Measurements from ENCODE around the gene MIEN1.
"Not testable (repeated sequence)": the region's sequence is repeated elsewhere in the genome, so short reads cannot be mapped to it uniquely, and the experiment has no call there.

The MIEN1 gene

GRCh38 chr17:39716073-39716818 lies 14.1 kb downstream of the MIEN1 start:
- no peaks in the 10 kb centered on the region for H3K9me3 ChIP-seq (ENCODE audit: control insufficient read depth in 2 of 2, low read length in 2 of 2)
- peaks cover 32 to 56% of the 10 kb centered on the region in 2 donors for H3K36me3 ChIP-seq (ENCODE audit: control insufficient read depth in 2 of 2, insufficient read depth in 2 of 2, low read length in 2 of 2)
- peak overlapping the region in 1 of 2 donors; percentile 27 for H3K4me3 ChIP-seq (ENCODE audit: low read length in 2 of 2)
- no peaks in the 10 kb centered on the region for H3K27me3 ChIP-seq (ENCODE audit: control insufficient read depth in 2 of 2, insufficient read depth in 2 of 2, low read length in 2 of 2)
- peak overlapping the region; percentile 87 to 92 for H3K27ac ChIP-seq (ENCODE audit: low read depth in 2 of 2, low read length in 2 of 2)
- peaks cover 25 to 26% of the 10 kb centered on the region in 2 donors for H3K4me1 ChIP-seq (ENCODE audit: control insufficient read depth in 2 of 2, insufficient read depth in 2 of 2, low read length in 2 of 2)
- peak overlapping the region; percentile 68 to 75 for H3K9ac ChIP-seq (ENCODE audit: low read depth in 1 of 2, low read length in 2 of 2)

- Histone ChIP-seq H3K27me3 (ENCODE audit: control insufficient read depth in 2 of 2, insufficient read depth in 2 of 2, low read length in 2 of 2) (no peaks in the 10 kb centered on the region), H3K9me3 (ENCODE audit: control insufficient read depth in 2 of 2, low read length in 2 of 2) (no peaks in the 10 kb centered on the region), H3K27ac (ENCODE audit: low read depth in 2 of 2, low read length in 2 of 2) (peak overlapping the region; percentile 87 to 92), H3K4me3 (ENCODE audit: low read length in 2 of 2) (no peak overlapping the region), H3K4me1 (ENCODE audit: control insufficient read depth in 2 of 2, insufficient read depth in 2 of 2, low read length in 2 of 2) (peaks cover 25 to 26% of the 10 kb centered on the region in 2 donors), H3K9ac (ENCODE audit: low read depth in 1 of 2, low read length in 2 of 2) (peak overlapping the region; percentile 24 to 75), H3K36me3 (ENCODE audit: control insufficient read depth in 2 of 2, insufficient read depth in 2 of 2, low read length in 2 of 2) (peaks cover 35 to 61% of the 10 kb centered on the region in 2 donors)
Observed at GRCh38 chr17:39715375-39716072, 14.8 kb downstream of the MIEN1 start.

GRCh38 chr17:39714234-39714633 lies 16.1 kb downstream of the MIEN1 start:
- H3K4me3 ChIP-seq (ENCODE audit: low read length in 2 of 2): no peak overlapping the region
- no peak overlapping the region for H3K9ac ChIP-seq (ENCODE audit: low read depth in 1 of 2, low read length in 2 of 2)
- no peaks in the 10 kb centered on the region for H3K27me3 ChIP-seq (ENCODE audit: control insufficient read depth in 2 of 2, insufficient read depth in 2 of 2, low read length in 2 of 2)
- H3K4me1 ChIP-seq (ENCODE audit: control insufficient read depth in 2 of 2, insufficient read depth in 2 of 2, low read length in 2 of 2): peaks cover 19% of the 10 kb centered on the region in 2 donors
- H3K27ac ChIP-seq (ENCODE audit: low read depth in 2 of 2, low read length in 2 of 2): no peak overlapping the region
- no peaks in the 10 kb centered on the region for H3K9me3 ChIP-seq (ENCODE audit: control insufficient read depth in 2 of 2, low read length in 2 of 2)
- H3K36me3 ChIP-seq (ENCODE audit: control insufficient read depth in 2 of 2, insufficient read depth in 2 of 2, low read length in 2 of 2): peaks cover 39 to 61% of the 10 kb centered on the region in 2 donors

DNA sequence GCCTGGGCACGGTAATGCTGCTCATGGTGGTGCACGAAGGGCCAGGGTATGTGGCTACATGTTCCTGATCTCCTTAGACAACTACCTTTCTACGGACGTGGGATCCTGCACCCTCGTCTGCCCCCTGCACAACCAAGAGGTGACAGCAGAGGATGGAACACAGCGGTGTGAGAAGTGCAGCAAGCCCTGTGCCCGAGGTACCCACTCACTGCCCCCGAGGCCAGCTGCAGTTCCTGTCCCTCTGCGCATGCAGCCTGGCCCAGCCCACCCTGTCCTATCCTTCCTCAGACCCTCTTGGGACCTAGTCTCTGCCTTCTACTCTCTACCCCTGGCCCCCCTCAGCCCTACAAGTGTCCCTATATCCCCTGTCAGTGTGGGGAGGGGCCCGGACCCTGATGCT lies 18.5 kb downstream of the MIEN1 start:
- H3K27me3 ChIP-seq (ENCODE audit: control insufficient read depth in 2 of 2, insufficient read depth in 2 of 2, low read length in 2 of 2): no peaks in the 10 kb centered on the region
- peaks cover 23 to 27% of the 10 kb centered on the region in 2 donors for H3K4me1 ChIP-seq (ENCODE audit: control insufficient read depth in 2 of 2, insufficient read depth in 2 of 2, low read length in 2 of 2)
- H3K9me3 ChIP-seq (ENCODE audit: control insufficient read depth in 2 of 2, low read length in 2 of 2): no peaks in the 10 kb centered on the region
- no peak overlapping the region for H3K9ac ChIP-seq (ENCODE audit: low read depth in 1 of 2, low read length in 2 of 2)
- H3K4me3 ChIP-seq (ENCODE audit: low read length in 2 of 2): no peak overlapping the region
- peaks cover 56 to 68% of the 10 kb centered on the region in 2 donors for H3K36me3 ChIP-seq (ENCODE audit: control insufficient read depth in 2 of 2, insufficient read depth in 2 of 2, low read length in 2 of 2)
- no peak overlapping the region for H3K27ac ChIP-seq (ENCODE audit: low read depth in 2 of 2, low read length in 2 of 2)

DNA sequence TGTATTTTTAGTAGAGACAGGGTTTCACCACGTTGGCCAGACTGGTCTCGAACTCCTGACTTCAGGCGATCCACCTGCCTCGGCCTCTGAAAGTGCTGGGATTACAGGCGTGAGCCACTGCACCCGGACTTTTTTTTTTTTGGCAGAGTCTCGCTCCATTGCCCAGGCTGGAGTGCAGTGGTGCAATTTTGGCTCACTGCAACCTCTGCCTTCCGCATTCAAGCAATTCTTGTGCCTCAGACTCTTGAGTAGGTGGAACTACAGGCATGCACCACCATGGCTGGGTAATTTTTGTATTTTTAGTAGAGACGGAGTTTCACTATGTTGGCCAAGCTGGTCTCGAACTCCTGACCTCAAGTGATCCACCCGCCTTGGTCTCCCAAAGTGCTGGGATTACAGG lies 19.3 kb downstream of the MIEN1 start:
- not testable (repeated sequence) for H3K9me3 ChIP-seq (ENCODE audit: control insufficient read depth in 2 of 2, low read length in 2 of 2); H3K27me3 ChIP-seq (ENCODE audit: control insufficient read depth in 2 of 2, insufficient read depth in 2 of 2, low read length in 2 of 2); H3K9ac ChIP-seq (ENCODE audit: low read depth in 1 of 2, low read length in 2 of 2); H3K27ac ChIP-seq (ENCODE audit: low read depth in 2 of 2, low read length in 2 of 2); H3K4me3 ChIP-seq (ENCODE audit: low read length in 2 of 2)
- peaks cover 24 to 27% of the 10 kb centered on the region in 2 donors for H3K4me1 ChIP-seq (ENCODE audit: control insufficient read depth in 2 of 2, insufficient read depth in 2 of 2, low read length in 2 of 2)
- H3K36me3 ChIP-seq (ENCODE audit: control insufficient read depth in 2 of 2, insufficient read depth in 2 of 2, low read length in 2 of 2): peaks cover 56 to 67% of the 10 kb centered on the region in 2 donors

- Histone ChIP-seq H3K36me3 (ENCODE audit: control insufficient read depth in 2 of 2, insufficient read depth in 2 of 2, low read length in 2 of 2) (peaks cover 48 to 59% of the 10 kb centered on the region in 2 donors), H3K27ac (ENCODE audit: low read depth in 2 of 2, low read length in 2 of 2) (no peak overlapping the region), H3K9me3 (ENCODE audit: control insufficient read depth in 2 of 2, low read length in 2 of 2) (no peaks in the 10 kb centered on the region)
Observed at GRCh38 chr17:39709998-39710964, 20.1 kb downstream of the MIEN1 start.

DNA sequence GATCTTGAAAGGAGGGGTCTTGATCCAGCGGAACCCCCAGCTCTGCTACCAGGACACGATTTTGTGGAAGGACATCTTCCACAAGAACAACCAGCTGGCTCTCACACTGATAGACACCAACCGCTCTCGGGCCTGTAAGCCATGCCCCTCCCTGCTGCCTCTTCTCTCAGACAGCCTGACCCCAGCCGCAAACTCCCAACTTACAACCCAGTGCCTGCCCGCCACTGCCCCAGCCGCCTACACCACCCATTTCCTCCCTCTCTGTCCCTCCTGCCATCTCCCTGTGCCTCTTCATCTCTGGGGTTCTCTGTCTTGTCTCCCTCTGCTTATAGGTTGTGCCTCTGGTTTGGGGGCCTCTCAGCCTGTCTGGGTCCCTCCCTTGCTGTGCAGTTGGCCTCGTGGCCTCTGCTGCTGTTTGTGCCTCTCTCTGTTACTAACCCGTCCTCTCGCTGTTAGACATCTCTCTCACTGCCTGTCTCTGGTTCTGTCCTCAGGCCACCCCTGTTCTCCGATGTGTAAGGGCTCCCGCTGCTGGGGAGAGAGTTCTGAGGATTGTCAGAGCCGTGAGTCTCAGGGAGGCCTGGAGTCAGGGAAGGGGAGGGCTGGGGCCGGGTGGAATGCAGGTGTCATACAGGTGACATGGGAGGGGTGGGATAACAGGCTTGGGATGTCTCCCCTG lies 20.9 kb downstream of the MIEN1 start:
- H3K36me3 ChIP-seq (ENCODE audit: control insufficient read depth in 2 of 2, insufficient read depth in 2 of 2, low read length in 2 of 2): peaks cover 44 to 55% of the 10 kb centered on the region in 2 donors
- no peak overlapping the region for H3K27ac ChIP-seq (ENCODE audit: low read depth in 2 of 2, low read length in 2 of 2)
- H3K4me3 ChIP-seq (ENCODE audit: low read length in 2 of 2): no peak overlapping the region
- H3K9me3 ChIP-seq (ENCODE audit: control insufficient read depth in 2 of 2, low read length in 2 of 2): no peaks in the 10 kb centered on the region
- H3K4me1 ChIP-seq (ENCODE audit: control insufficient read depth in 2 of 2, insufficient read depth in 2 of 2, low read length in 2 of 2): peaks cover 34 to 36% of the 10 kb centered on the region in 2 donors
- H3K9ac ChIP-seq (ENCODE audit: low read depth in 1 of 2, low read length in 2 of 2): no peak overlapping the region
- H3K27me3 ChIP-seq (ENCODE audit: control insufficient read depth in 2 of 2, insufficient read depth in 2 of 2, low read length in 2 of 2): no peaks in the 10 kb centered on the region

More at GRCh38 chr17:39709998-39710964, 20.1 kb downstream of the MIEN1 start:
- Histone ChIP-seq H3K27me3 (ENCODE audit: control insufficient read depth in 2 of 2, insufficient read depth in 2 of 2, low read length in 2 of 2) (no peaks in the 10 kb centered on the region), H3K4me1 (ENCODE audit: control insufficient read depth in 2 of 2, insufficient read depth in 2 of 2, low read length in 2 of 2) (peaks cover 26 to 28% of the 10 kb centered on the region in 2 donors), H3K9ac (ENCODE audit: low read depth in 1 of 2, low read length in 2 of 2) (no peak overlapping the region), H3K4me3 (ENCODE audit: low read length in 2 of 2) (no peak overlapping the region)

GRCh38 chr17:39706921-39707337 lies 23.4 kb downstream of the MIEN1 start:
- Histone ChIP-seq H3K9me3 (ENCODE audit: control insufficient read depth in 2 of 2, low read length in 2 of 2) (no peaks in the 10 kb centered on the region), H3K9ac (ENCODE audit: low read depth in 1 of 2, low read length in 2 of 2) (peak overlapping the region; percentile 47 to 65)

GRCh38 chr17:39706383-39706782 lies 23.9 kb downstream of the MIEN1 start:
- peak overlapping the region; percentile 39 to 44 for H3K4me3 ChIP-seq (ENCODE audit: low read length in 2 of 2)
- H3K36me3 ChIP-seq (ENCODE audit: control insufficient read depth in 2 of 2, insufficient read depth in 2 of 2, low read length in 2 of 2): peaks cover 34 to 37% of the 10 kb centered on the region in 2 donors
- no peaks in the 10 kb centered on the region for H3K27me3 ChIP-seq (ENCODE audit: control insufficient read depth in 2 of 2, insufficient read depth in 2 of 2, low read length in 2 of 2)
- peak overlapping the region; percentile 89 to 95 for H3K27ac ChIP-seq (ENCODE audit: low read depth in 2 of 2, low read length in 2 of 2)
- no peaks in the 10 kb centered on the region for H3K9me3 ChIP-seq (ENCODE audit: control insufficient read depth in 2 of 2, low read length in 2 of 2)
- peak overlapping the region; percentile 47 to 65 for H3K9ac ChIP-seq (ENCODE audit: low read depth in 1 of 2, low read length in 2 of 2)
- peaks cover 59 to 63% of the 10 kb centered on the region in 2 donors for H3K4me1 ChIP-seq (ENCODE audit: control insufficient read depth in 2 of 2, insufficient read depth in 2 of 2, low read length in 2 of 2)

More at GRCh38 chr17:39706921-39707337, 23.4 kb downstream of the MIEN1 start:
- Histone ChIP-seq H3K4me3 (ENCODE audit: low read length in 2 of 2) (peak overlapping the region; percentile 39 to 44), H3K4me1 (ENCODE audit: control insufficient read depth in 2 of 2, insufficient read depth in 2 of 2, low read length in 2 of 2) (peaks cover 56 to 58% of the 10 kb centered on the region in 2 donors), H3K27me3 (ENCODE audit: control insufficient read depth in 2 of 2, insufficient read depth in 2 of 2, low read length in 2 of 2) (no peaks in the 10 kb centered on the region), H3K27ac (ENCODE audit: low read depth in 2 of 2, low read length in 2 of 2) (peak overlapping the region; percentile 89 to 95), H3K36me3 (ENCODE audit: control insufficient read depth in 2 of 2, insufficient read depth in 2 of 2, low read length in 2 of 2) (peaks cover 39 to 43% of the 10 kb centered on the region in 2 donors)

Measured in mucosa of rectum (tissue), 2 donors.